PFSK-1 (cell line): Measurements from ENCODE around the gene CD274.

Experiments used
- FOXP2 ChIP-seq: optimal IDR thresholded peaks from 2 replicates; pipeline ENCODE3; 2011; ENCODE audit warnings: borderline replicate concordance, control low read depth, inconsistent platforms; ENCODE audit not compliant: insufficient read depth; ENCODE audit errors: extremely low read length, extremely low read depth
- POLR2AphosphoS5 ChIP-seq: IDR thresholded peaks from 2 replicates; pipeline ENCODE4 v1.6.1; 2012; ENCODE audit warnings: low read depth, mild to moderate bottlenecking, control low read depth, low read length, moderate library complexity
- SIN3A ChIP-seq: IDR thresholded peaks from 2 replicates; pipeline ENCODE4 v1.6.1; 2012; ENCODE audit warnings: mild to moderate bottlenecking, low read length, moderate library complexity, borderline replicate concordance; ENCODE audit not compliant: insufficient read depth
- TAF1 ChIP-seq: IDR thresholded peaks from 2 replicates; pipeline ENCODE4 v1.6.1; 2012; ENCODE audit warnings: low read length, control low read depth, borderline replicate concordance; ENCODE audit not compliant: insufficient read depth
- TF ChIP-seq, protein P1 (sequence below), 2 experiments: IDR thresholded peaks; 2 replicates each; pipeline versions ENCODE4 v1.6.1 to v1.8.0; 2011 to 2012; ENCODE audit warnings: low read depth in 2 of 2, low read length in 2 of 2, control low read depth in 1 of 2, inconsistent platforms in 1 of 2, mild to moderate bottlenecking in 1 of 2, moderate library complexity in 1 of 2; ENCODE audit not compliant: insufficient read depth in 1 of 2

DNA sequence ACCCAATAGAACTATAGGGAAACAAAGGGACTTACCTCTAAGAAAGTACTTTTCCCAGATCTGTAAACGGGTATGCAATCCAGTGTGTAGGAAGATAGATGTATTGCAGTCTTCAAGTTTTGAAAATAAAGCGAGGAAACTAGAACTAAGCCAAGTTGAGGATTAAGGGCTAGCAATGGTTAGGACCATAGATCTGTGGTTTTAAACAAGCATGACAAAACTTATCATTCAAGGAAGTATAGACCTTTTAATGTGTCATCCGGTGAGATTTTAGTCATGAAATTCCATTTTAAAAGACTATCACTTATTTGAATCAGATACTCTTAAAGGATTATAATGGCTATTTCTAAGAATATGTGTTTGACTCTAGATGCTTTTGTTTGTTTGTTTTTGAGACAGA, 20.5 kb downstream of the CD274 start:
- TF ChIP-seq SIN3A: no peak
- no peak for TF ChIP-seq POLR2AphosphoS5
- TF ChIP-seq FOXP2: no peak
- TF ChIP-seq, protein P1, sequence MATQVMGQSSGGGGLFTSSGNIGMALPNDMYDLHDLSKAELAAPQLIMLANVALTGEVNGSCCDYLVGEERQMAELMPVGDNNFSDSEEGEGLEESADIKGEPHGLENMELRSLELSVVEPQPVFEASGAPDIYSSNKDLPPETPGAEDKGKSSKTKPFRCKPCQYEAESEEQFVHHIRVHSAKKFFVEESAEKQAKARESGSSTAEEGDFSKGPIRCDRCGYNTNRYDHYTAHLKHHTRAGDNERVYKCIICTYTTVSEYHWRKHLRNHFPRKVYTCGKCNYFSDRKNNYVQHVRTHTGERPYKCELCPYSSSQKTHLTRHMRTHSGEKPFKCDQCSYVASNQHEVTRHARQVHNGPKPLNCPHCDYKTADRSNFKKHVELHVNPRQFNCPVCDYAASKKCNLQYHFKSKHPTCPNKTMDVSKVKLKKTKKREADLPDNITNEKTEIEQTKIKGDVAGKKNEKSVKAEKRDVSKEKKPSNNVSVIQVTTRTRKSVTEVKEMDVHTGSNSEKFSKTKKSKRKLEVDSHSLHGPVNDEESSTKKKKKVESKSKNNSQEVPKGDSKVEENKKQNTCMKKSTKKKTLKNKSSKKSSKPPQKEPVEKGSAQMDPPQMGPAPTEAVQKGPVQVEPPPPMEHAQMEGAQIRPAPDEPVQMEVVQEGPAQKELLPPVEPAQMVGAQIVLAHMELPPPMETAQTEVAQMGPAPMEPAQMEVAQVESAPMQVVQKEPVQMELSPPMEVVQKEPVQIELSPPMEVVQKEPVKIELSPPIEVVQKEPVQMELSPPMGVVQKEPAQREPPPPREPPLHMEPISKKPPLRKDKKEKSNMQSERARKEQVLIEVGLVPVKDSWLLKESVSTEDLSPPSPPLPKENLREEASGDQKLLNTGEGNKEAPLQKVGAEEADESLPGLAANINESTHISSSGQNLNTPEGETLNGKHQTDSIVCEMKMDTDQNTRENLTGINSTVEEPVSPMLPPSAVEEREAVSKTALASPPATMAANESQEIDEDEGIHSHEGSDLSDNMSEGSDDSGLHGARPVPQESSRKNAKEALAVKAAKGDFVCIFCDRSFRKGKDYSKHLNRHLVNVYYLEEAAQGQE (IDR thresholded peaks at IDR 0.05; ENCODE audit: insufficient read depth in 1 of 2, low read depth in 2 of 2, low read length in 2 of 2): no peak
- TF ChIP-seq TAF1: no peak
